ENCODE results near the gene ZNF570. TPM values are rescaled to one million over a fixed set of nuclear protein-coding genes. Genes with fewer than 3 reads are reported as not detected.

Gene ZNF570
- total and polyA plus RNA-seq, 8 donors = 0.76 to 4.1 (median 2.1) TPM

GRCh38 chr19:37513397-37513796 lies 44.2 kb downstream of the ZNF570 start:
- Histone ChIP-seq H3K27ac (no peak overlapping the region), H3K9me3 (no peaks in the 10 kb centered on the region), H3K4me1 (no peaks in the 10 kb centered on the region), H3K36me3 (peaks cover 0 to 7% (median 0%) of the 10 kb centered on the region in 3 donors), H3K27me3 (no peaks in the 10 kb centered on the region), H3K4me3 (no peak overlapping the region)
- TF ChIP-seq CTCF (IDR thresholded peaks at IDR 0.05) = no peak
- DNase-seq = no peak
- no peak for ATAC-seq
- WGBS, 2 donors = 61 to 66% methylated on average over 2 of the region's 2 CpGs
- intact Hi-C loops (cut with DNase I) = no loop called here
- FAIRE-seq = no peak

GRCh38 chr19:37519890-37520289 lies 50.7 kb downstream of the ZNF570 start:
- DNase-seq = no peak
- no peaks in the 10 kb centered on the region for H3K4me1 ChIP-seq
- no peaks in the 10 kb centered on the region for H3K27me3 ChIP-seq
- TF ChIP-seq CTCF (IDR thresholded peaks at IDR 0.05) = no peak
- no peak overlapping the region for H3K4me3 ChIP-seq
- intact Hi-C loops (cut with DNase I) = no loop called here
- peaks cover 0 to 23% (median 0%) of the 10 kb centered on the region in 3 donors for H3K36me3 ChIP-seq
- H3K9me3 ChIP-seq = no peaks in the 10 kb centered on the region
- WGBS, 2 donors = 47 to 64% methylated on average over 2 of the region's 2 CpGs
- no peak for ATAC-seq
- FAIRE-seq = no peak
- H3K27ac ChIP-seq = no peak overlapping the region

GRCh38 chr19:37537391-37537947 lies 68.3 kb downstream of the ZNF570 start:
- H3K27ac ChIP-seq = no peak overlapping the region
- H3K36me3 ChIP-seq = peaks cover 0 to 37% (median 35%) of the 10 kb centered on the region in 3 donors
- no peaks in the 10 kb centered on the region for H3K27me3 ChIP-seq
- H3K4me1 ChIP-seq = no peaks in the 10 kb centered on the region
- no peak for FAIRE-seq
- WGBS, 2 donors = 95% methylated on average over 7 of the region's 7 CpGs
- ATAC-seq = no peak
- intact Hi-C loops (cut with DNase I) = no loop called here
- DNase-seq = no peak
- H3K4me3 ChIP-seq = no peak overlapping the region
- no peak for TF ChIP-seq CTCF (IDR thresholded peaks at IDR 0.05)
- H3K9me3 ChIP-seq = peaks cover 0 to 6% (median 1%) of the 10 kb centered on the region in 4 donors

Other genes with a start within 250 kb of the ZNF570 start
- gene ZNF527, start 98.3 kb upstream of the ZNF570 start, total RNA-seq = 1 to 10 TPM; 1.0 to 5.1 (median 2.6) TPM
- gene ZNF527, start 98.3 kb upstream of the ZNF570 start, polyA plus RNA-seq = 1 to 10 TPM; 2.5 to 3.2 TPM
- gene ZNF569, start 1.9 kb upstream of the ZNF570 start, total RNA-seq = 1 to 10 TPM; 1.0 to 2.9 (median 1.7) TPM
- 1 to 10 TPM; 1.5 to 2.2 TPM for gene ZNF569, start 1.9 kb upstream of the ZNF570 start, polyA plus RNA-seq
- gene ZNF793, start 37.6 kb downstream of the ZNF570 start, total RNA-seq = 1 to 10 TPM; 1.3 to 2.8 (median 1.8) TPM
- gene ZNF793, start 37.6 kb downstream of the ZNF570 start, polyA plus RNA-seq = 1 to 10 TPM; 2.7 to 3.6 TPM
- 1 to 10 TPM; 1.1 to 4.3 (median 2.1) TPM for gene ZNF571, start 125.4 kb downstream of the ZNF570 start, total RNA-seq
- gene ZNF571, start 125.4 kb downstream of the ZNF570 start, polyA plus RNA-seq = 1 to 10 TPM; 1.8 to 2.8 TPM
- 1 to 10 TPM in 5 of 6 donors, under 1 TPM in 1; 0.85 to 3.1 (median 2.2) TPM for gene ZNF540, start 125.5 kb downstream of the ZNF570 start, total RNA-seq
- 1 to 10 TPM; 3.1 to 5.5 TPM for gene ZNF540, start 125.5 kb downstream of the ZNF570 start, polyA plus RNA-seq
- 1 to 10 TPM; 2.6 to 8.2 (median 3.9) TPM for gene ZFP30, start 186.1 kb downstream of the ZNF570 start, total RNA-seq
- 1 to 10 TPM; 2.9 to 3.0 TPM for gene ZFP30, start 186.1 kb downstream of the ZNF570 start, polyA plus RNA-seq

All from pancreas (tissue), 10 donors.